HAP-1 (cell line): ENCODE data around the gene COBLL1.
A peak's percentile ranks its signal among the peaks of the same experiment; 100 is the strongest.

Source experiments
- DNase-seq, 2 experiments: peaks; one replicate each; pipeline ENCODE4 v3.0.0-alpha.2; 2016 to 2020; ENCODE audit warnings: low spot score in 2 of 2
- H3K27me3 ChIP-seq: fragments of 250-450 bp; sonication (Bioruptor Pico); 2 replicates; pipeline ENCODE4 v1.5.1; 2020; ENCODE audit warnings: low read depth, mild to moderate bottlenecking, moderate library complexity
- H3K36me3 ChIP-seq: fragments of 250-450 bp; sonication (Bioruptor Pico); replicated peaks from 2 replicates; pipeline ENCODE4 v1.5.1; 2020; ENCODE audit warnings: mild to moderate bottlenecking
- H3K4me1 ChIP-seq: fragments of 250-450 bp; sonication (Bioruptor Pico); 2 replicates; pipeline ENCODE4 v1.5.1; 2020; ENCODE audit warnings: mild to moderate bottlenecking
- H3K4me3 ChIP-seq: fragments of 250-450 bp; sonication (Bioruptor Pico); 2 replicates; pipeline ENCODE4 v1.5.1; 2020; ENCODE audit warnings: mild to moderate bottlenecking, moderate library complexity
- H3K9me3 ChIP-seq: fragments of 250-450 bp; sonication (Bioruptor Pico); 2 replicates; pipeline ENCODE4 v1.5.1; 2020; ENCODE audit warnings: mild to moderate bottlenecking, moderate library complexity
- in situ Hi-C: fragments of 300-500 bp; cut with MboI; formaldehyde crosslinking; loops from 3 replicates; pipeline ENCODE4 v1.14.3; 2020; ENCODE audit warnings: low sequenced_read_pairs, inconsistent platforms, mixed read lengths

COBLL1 gene

GRCh38 chr2:164757934-164758695 is 83.5 kb downstream of the COBLL1 start:
- Histone ChIP-seq H3K27me3 (no peaks in the 10 kb centered on the region), H3K36me3 (no peaks in the 10 kb centered on the region), H3K4me1 (peaks cover 28% of the 10 kb centered on the region), H3K4me3 (no peak overlapping the region), H3K9me3 (no peaks in the 10 kb centered on the region)
- in situ Hi-C loops: no loop called here
- DNase-seq: no peak

DNA sequence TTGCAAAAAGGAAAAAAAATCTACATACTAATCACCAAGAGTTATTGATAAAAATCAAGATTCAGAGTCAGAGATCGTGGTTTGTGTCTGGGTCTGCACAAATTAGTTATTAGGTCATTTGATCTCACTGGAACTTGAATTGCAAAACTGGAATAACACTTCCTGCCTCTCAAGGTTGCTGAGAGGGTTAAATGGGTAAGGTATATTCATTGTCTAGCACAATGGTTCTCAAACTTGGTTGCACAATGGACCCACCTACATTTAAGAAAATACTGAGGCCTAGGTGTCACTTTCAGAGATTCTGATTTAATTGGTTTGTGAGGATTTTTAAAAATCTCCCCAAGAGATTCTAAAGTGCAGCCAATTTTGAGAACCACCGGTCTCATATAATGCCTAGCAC is 84.8 kb downstream of the COBLL1 start:
- no peak for DNase-seq
- H3K4me3 ChIP-seq: no peak overlapping the region
- H3K36me3 ChIP-seq: no peaks in the 10 kb centered on the region
- H3K27me3 ChIP-seq: no peaks in the 10 kb centered on the region
- H3K4me1 ChIP-seq: peaks cover 23% of the 10 kb centered on the region
- in situ Hi-C loops: no loop called here
- H3K9me3 ChIP-seq: no peaks in the 10 kb centered on the region

DNA sequence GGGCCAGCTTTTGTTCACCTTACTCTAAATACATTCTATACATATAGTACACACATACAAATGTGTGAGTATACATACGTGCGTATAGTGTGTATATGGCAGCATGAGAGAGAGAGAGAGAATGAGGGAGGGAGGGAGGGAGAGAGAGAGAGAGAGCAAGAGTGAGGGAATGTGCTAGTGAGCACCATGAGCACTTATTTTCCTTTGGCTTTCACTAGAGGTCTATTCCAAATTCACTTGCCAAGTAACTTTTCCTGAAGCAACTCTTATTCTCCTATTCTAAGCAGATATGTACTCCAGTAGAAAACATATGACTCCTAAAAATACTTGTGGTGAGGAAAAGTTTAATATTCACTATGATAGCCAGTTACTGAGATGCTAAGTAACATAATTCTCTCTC is 85.7 kb downstream of the COBLL1 start:
- in situ Hi-C loops: no loop called here
- no peak for DNase-seq
- Histone ChIP-seq H3K36me3 (no peaks in the 10 kb centered on the region), H3K27me3 (no peaks in the 10 kb centered on the region), H3K4me1 (peaks cover 19% of the 10 kb centered on the region), H3K4me3 (no peak overlapping the region), H3K9me3 (no peaks in the 10 kb centered on the region)

DNA sequence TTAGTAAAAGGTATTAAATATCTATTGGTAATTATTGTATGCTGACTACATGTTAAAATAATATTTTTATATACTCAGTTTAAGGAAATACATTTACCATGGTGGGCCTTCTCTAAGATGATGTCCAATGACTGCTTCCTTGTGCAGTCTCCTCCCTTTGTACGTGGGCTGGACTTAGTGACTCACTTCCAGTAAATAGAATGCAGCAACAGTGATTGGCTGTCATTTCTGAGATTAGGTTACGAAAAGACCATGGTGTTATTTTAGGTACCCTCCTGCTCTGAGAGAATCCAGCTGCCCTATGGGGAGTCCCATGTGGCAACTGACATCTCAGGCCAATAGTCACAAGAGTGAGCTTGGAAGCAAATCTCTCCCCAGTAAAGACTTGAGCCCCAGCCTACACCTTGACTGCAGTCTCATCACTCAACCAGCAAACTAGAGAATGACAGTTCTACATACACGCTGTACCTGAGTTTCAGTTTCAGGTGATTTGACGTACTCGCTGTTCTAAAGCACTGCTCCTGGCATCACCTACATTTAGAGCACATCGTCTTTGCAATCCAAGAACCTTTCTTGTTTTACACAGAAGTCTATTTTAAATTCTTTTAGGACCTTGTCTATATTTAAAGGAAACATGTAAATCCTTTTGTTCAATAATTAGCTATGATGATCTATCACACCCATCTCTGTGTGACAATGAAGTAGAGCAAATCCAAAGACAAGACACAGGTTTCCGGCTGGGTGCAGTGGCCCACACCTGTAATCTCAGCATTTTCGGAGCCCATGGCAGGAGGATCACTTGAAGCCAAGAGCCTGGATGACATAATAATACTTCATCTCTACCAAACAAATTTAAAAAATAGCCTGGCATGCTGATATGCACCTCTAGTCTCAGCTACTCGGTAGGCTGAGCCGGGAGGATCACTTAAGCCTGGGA is 87.2 kb downstream of the COBLL1 start:
- DNase-seq: no peak
- in situ Hi-C loops: no loop called here
- H3K36me3 ChIP-seq: no peaks in the 10 kb centered on the region
- no peaks in the 10 kb centered on the region for H3K9me3 ChIP-seq
- H3K4me3 ChIP-seq: no peak overlapping the region
- H3K27me3 ChIP-seq: no peaks in the 10 kb centered on the region
- peaks cover 17% of the 10 kb centered on the region for H3K4me1 ChIP-seq

DNA sequence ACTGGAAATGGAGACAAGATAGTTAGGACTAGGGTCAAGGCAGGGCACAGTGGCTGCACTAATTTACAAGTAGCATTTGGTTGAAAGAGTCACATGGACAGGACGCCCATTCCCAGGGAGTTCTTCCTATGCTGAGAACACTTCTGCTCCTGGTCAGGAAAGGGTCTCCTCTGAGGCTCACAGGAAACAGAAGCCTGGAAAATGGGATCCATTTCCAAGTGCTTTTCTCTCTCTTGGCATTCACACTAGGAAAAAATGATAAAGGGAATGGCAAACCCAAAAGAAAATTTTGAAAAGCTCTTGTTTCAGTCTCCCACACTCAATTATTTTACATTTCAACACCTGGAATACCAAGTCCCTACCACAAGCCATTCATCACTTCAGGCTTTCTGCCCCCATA is 88.7 kb downstream of the COBLL1 start:
- H3K4me3 ChIP-seq: no peak overlapping the region
- peaks cover 13% of the 10 kb centered on the region for H3K4me1 ChIP-seq
- no peaks in the 10 kb centered on the region for H3K27me3 ChIP-seq
- DNase-seq: no peak
- H3K9me3 ChIP-seq: no peaks in the 10 kb centered on the region
- in situ Hi-C loops: no loop called here
- H3K36me3 ChIP-seq: no peaks in the 10 kb centered on the region

- H3K27me3 ChIP-seq: no peaks in the 10 kb centered on the region
- H3K4me3 ChIP-seq: no peak overlapping the region
- peaks cover 11% of the 10 kb centered on the region for H3K4me1 ChIP-seq
- H3K36me3 ChIP-seq: no peaks in the 10 kb centered on the region
- H3K9me3 ChIP-seq: no peaks in the 10 kb centered on the region
- in situ Hi-C loops: no loop called here
- no peak for DNase-seq
Observed at GRCh38 chr2:164747783-164748433, 93.7 kb downstream of the COBLL1 start.

DNA sequence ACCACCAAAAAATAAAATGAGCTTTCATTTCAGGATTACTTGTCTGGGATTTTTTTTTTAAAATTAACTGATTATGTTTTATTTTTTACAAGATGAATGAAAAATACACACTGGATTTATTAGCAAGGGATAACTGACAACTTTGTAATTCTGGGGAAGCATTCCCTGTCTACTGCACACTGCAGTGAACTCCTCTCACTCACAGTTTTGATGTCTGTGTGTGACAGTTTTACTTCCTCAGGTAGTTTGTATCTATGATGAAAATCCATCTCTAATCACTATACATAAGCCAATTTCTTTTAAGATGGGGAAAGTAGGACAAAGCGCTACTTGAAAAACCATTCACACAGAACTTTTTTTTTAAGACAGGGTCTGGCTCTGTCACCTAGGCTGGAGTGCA is 94.5 kb downstream of the COBLL1 start:
- in situ Hi-C loops: no loop called here
- Histone ChIP-seq H3K4me1 (peaks cover 11% of the 10 kb centered on the region), H3K36me3 (no peaks in the 10 kb centered on the region), H3K27me3 (no peaks in the 10 kb centered on the region), H3K4me3 (no peak overlapping the region), H3K9me3 (no peaks in the 10 kb centered on the region)
- DNase-seq: no peak

DNA sequence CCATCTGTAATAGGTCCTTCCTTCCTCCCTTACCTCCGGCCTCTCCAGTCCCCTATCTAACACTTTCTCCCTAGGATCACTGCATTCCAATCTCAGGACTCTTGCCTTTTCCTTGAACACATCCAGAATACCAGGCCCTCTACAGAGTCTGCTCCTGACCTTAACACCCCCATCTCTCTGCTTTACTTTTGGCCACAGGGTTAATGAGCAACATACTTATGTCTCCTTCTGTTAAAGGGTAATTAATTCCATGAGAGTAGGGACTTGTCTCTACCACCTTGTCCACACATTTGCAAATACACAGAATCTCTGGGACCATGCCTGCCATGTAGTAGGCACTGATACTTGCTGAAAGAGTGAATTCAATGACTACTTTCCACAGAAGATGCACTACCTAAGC is 94.9 kb downstream of the COBLL1 start:
- Histone ChIP-seq H3K9me3 (no peaks in the 10 kb centered on the region), H3K4me3 (no peak overlapping the region), H3K4me1 (peaks cover 11% of the 10 kb centered on the region), H3K36me3 (no peaks in the 10 kb centered on the region), H3K27me3 (no peaks in the 10 kb centered on the region)
- DNase-seq: no peak
- in situ Hi-C loops: no loop called here

- no peaks in the 10 kb centered on the region for H3K36me3 ChIP-seq
- no peaks in the 10 kb centered on the region for H3K9me3 ChIP-seq
- DNase-seq: no peak
- in situ Hi-C loops: no loop called here
- H3K27me3 ChIP-seq: no peaks in the 10 kb centered on the region
- no peak overlapping the region for H3K4me3 ChIP-seq
- peaks cover 11% of the 10 kb centered on the region for H3K4me1 ChIP-seq
Observed at GRCh38 chr2:164745012-164745797, 96.4 kb downstream of the COBLL1 start.

- Histone ChIP-seq H3K4me1 (peaks cover 12% of the 10 kb centered on the region), H3K36me3 (no peaks in the 10 kb centered on the region), H3K9me3 (no peaks in the 10 kb centered on the region), H3K4me3 (no peak overlapping the region), H3K27me3 (no peaks in the 10 kb centered on the region)
- DNase-seq: no peak
- in situ Hi-C loops: no loop called here
Observed at GRCh38 chr2:164742738-164743317, 98.8 kb downstream of the COBLL1 start.

GRCh38 chr2:164739966-164740365 is 101.7 kb downstream of the COBLL1 start:
- DNase-seq: no peak
- in situ Hi-C loops: loop anchor here (10.0 kb wide), 2 partner anchors 95 to 185 kb away; no protein-coding TSS in a partner anchor
- H3K4me3 ChIP-seq: no peak overlapping the region

DNA sequence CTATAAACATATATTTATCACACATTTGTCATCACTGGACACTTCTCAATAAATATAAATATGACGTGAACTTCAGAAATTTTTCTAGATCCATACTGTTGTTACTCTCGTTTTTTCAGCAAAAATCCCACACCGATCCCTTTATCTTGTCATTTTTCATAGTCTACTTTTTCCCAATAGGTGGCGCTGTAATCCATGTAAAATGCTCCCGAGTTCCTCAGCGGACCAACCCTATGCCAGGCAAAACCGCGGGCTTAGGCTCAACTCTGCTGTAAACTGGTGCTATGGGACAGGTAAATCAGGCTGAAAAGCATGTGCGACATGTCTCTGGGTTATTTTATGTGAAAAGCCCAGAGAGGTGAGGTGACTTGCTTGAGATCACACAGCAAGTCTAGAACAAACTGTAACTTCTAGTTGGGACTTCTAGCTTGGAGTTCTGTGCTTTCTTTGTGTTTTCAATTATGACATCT is 104.0 kb downstream of the COBLL1 start:
- peak; percentile 73 to 76 for DNase-seq
- in situ Hi-C loops: loop anchor here (10.0 kb wide), 2 partner anchors 97 to 187 kb away; no protein-coding TSS in a partner anchor
- H3K4me3 ChIP-seq: no peak overlapping the region
- H3K27me3 ChIP-seq: no peaks in the 10 kb centered on the region
- H3K9me3 ChIP-seq: no peaks in the 10 kb centered on the region
- peaks cover 26% of the 10 kb centered on the region for H3K4me1 ChIP-seq
- no peaks in the 10 kb centered on the region for H3K36me3 ChIP-seq

More at GRCh38 chr2:164739966-164740365, 101.7 kb downstream of the COBLL1 start:
- H3K27me3 ChIP-seq: no peaks in the 10 kb centered on the region
- H3K9me3 ChIP-seq: no peaks in the 10 kb centered on the region
- no peaks in the 10 kb centered on the region for H3K36me3 ChIP-seq
- peaks cover 14% of the 10 kb centered on the region for H3K4me1 ChIP-seq
